Activated B cell treated with CpG ODN at 0.5 μM for 24 hours (primary cell): ENCODE measurements around the gene RORB. TPM values are rescaled to one million over a fixed set of nuclear protein-coding genes. Genes with fewer than 3 reads are reported as not detected.
"Not testable (repeated sequence)": the region's sequence is repeated elsewhere in the genome, so short reads cannot be mapped to it uniquely, and the experiment has no call there.

ENCODE experiments used
- ATAC-seq: fragments of 200-7000 bp; cut with Tn5 transposase; one replicate; pipeline ENCODE4 v1.10.0; 2021; ENCODE audit warnings: low read depth, mild to moderate bottlenecking, moderate library complexity
- CTCF ChIA-PET: fragments of 350-600 bp; sonication (Branson Sonifier 250); formaldehyde crosslinking; loops from one replicate; lab custom pipeline; 2021; ENCODE audit warnings: antibody characterized with exemption; lab: Charles Lee
- POLR2A ChIA-PET: fragments of 350-600 bp; sonication (Branson Sonifier 250); formaldehyde crosslinking; loops from one replicate; lab custom pipeline; 2021; ENCODE audit warnings: antibody characterized with exemption; lab: Charles Lee
- DNase-seq: peaks from one replicate; pipeline ENCODE4 v3.0.0; 2022
- H3K27ac Mint-ChIP-seq: one replicate; pipeline ENCODE4 v1.8.0; 2020; ENCODE audit warnings: mixed read lengths
- H3K27me3 Mint-ChIP-seq: one replicate; pipeline ENCODE4 v1.8.0; 2021; ENCODE audit warnings: mixed read lengths
- H3K36me3 Mint-ChIP-seq: one replicate; pipeline ENCODE4 v1.8.0; 2021; ENCODE audit warnings: low read depth, mixed read lengths
- H3K4me1 Mint-ChIP-seq: one replicate; pipeline ENCODE4 v1.8.0; 2021; ENCODE audit warnings: mixed read lengths
- H3K4me3 Mint-ChIP-seq: one replicate; pipeline ENCODE4 v1.8.0; 2020; ENCODE audit warnings: mild to moderate bottlenecking, mixed read lengths
- H3K9me3 Mint-ChIP-seq: one replicate; pipeline ENCODE4 v1.8.0; 2020; ENCODE audit warnings: mixed read lengths
- intact Hi-C: fragments of 100-400 bp; cut with micrococcal nuclease; formaldehyde crosslinking; loops from one replicate; pipeline ENCODE4 v1.15.1; 2024
- total RNA-seq: library from RNA; stranded (reverse); gene quantifications from 2 replicates; pipeline ENCODE4 v1.2.3, GENCODE V29; 2022
- TF ChIP-seq, protein P1 (sequence below): fragments of 200-600 bp; IDR thresholded peaks from one replicate; pipeline ENCODE4 v1.8.0; 2022; ENCODE audit warnings: antibody characterized with exemption, mild to moderate bottlenecking

The RORB gene
- total RNA-seq, 1 donor from 2014 or later: not detected

DNA sequence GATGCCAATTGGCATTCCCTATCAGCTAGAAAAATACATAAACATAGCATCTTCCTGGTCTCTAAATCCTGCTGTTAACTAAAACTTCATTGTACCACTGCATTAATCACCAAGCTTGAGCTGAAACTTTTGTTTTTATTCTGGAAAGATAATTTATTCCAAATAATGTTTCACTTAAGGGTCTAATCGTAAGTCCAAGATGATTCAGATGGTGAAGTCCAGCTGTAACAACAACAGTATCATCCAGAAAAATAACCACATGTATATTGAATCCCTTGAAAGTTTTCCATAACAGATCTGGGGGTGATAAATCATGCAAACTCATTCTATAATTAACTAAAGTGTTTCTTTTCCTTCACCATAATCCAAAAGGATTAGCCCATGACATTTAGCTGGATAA lies 23.9 kb downstream of the RORB start:
- Mint-ChIP-seq H3K27ac (no peak overlapping the region), H3K36me3 (no peaks in the 10 kb centered on the region), H3K4me1 (no peaks in the 10 kb centered on the region), H3K9me3 (no peaks in the 10 kb centered on the region), H3K27me3 (peaks cover 5% of the 10 kb centered on the region), H3K4me3 (no peak overlapping the region)
- intact Hi-C loops: no loop called here
- TF ChIP-seq, protein P1, sequence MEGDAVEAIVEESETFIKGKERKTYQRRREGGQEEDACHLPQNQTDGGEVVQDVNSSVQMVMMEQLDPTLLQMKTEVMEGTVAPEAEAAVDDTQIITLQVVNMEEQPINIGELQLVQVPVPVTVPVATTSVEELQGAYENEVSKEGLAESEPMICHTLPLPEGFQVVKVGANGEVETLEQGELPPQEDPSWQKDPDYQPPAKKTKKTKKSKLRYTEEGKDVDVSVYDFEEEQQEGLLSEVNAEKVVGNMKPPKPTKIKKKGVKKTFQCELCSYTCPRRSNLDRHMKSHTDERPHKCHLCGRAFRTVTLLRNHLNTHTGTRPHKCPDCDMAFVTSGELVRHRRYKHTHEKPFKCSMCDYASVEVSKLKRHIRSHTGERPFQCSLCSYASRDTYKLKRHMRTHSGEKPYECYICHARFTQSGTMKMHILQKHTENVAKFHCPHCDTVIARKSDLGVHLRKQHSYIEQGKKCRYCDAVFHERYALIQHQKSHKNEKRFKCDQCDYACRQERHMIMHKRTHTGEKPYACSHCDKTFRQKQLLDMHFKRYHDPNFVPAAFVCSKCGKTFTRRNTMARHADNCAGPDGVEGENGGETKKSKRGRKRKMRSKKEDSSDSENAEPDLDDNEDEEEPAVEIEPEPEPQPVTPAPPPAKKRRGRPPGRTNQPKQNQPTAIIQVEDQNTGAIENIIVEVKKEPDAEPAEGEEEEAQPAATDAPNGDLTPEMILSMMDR: no peak
- ChIA-PET CTCF (no interaction called here), POLR2A (no interaction called here)
- DNase-seq (no peak), ATAC-seq (no peak)

- H3K4me3 Mint-ChIP-seq: no peak overlapping the region
- ATAC-seq (no peak), DNase-seq (no peak)
- H3K27ac Mint-ChIP-seq: no peak overlapping the region
- no peaks in the 10 kb centered on the region for H3K9me3 Mint-ChIP-seq
- peaks cover 4% of the 10 kb centered on the region for H3K27me3 Mint-ChIP-seq
- H3K4me1 Mint-ChIP-seq: no peaks in the 10 kb centered on the region
- POLR2A ChIA-PET: no interaction called here
- CTCF ChIA-PET: no interaction called here
- intact Hi-C loops: no loop called here
- TF ChIP-seq, protein P1: no peak
- no peaks in the 10 kb centered on the region for H3K36me3 Mint-ChIP-seq
These were observed 27.2 kb downstream of the RORB start for GRCh38 chr9:74524289-74524688.

DNA sequence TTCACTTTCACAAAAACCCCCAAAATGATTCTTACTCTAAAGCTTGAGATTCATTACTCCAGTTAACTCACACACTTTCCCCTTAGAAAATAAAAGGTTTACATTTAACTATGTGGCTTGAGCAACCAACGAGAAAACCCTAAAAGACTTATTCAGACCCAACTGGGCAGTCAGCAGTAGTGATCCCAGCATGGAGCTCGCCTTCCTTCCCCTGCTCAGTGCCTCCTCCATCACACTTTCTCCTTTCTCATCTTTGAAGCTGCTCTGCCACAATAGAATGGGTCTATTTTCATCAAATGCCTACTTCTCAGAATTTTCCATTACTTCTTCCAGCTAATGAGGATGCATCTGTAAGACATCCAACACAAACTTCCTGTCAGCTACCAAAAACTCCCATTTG lies 29.1 kb downstream of the RORB start:
- no peaks in the 10 kb centered on the region for H3K9me3 Mint-ChIP-seq
- TF ChIP-seq, protein P1: no peak
- intact Hi-C loops: no loop called here
- ChIA-PET CTCF (no interaction called here), POLR2A (no interaction called here)
- no peak overlapping the region for H3K27ac Mint-ChIP-seq
- no peak for ATAC-seq
- no peaks in the 10 kb centered on the region for H3K36me3 Mint-ChIP-seq
- H3K4me1 Mint-ChIP-seq: no peaks in the 10 kb centered on the region
- no peak for DNase-seq
- peaks cover 8% of the 10 kb centered on the region for H3K27me3 Mint-ChIP-seq
- H3K4me3 Mint-ChIP-seq: no peak overlapping the region

DNA sequence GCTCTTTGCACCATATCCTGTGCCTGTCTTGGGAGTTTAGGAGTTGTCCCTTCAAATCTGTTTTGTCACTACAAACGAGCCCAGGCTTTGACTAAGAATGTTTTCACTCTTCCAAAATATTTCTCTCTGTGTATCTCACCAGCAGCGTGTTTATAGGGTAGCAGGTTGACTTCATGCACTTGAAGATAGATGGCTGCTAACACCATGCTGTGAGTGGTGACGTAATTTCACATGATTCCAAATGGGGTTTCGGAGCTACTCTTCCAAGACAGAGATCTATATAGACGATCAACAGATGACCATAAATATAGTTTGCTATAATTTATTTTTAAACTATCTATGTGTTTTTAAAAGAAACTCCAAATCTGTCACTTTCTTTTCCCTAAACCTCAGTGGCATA lies 30.6 kb downstream of the RORB start:
- no peak overlapping the region for H3K4me3 Mint-ChIP-seq
- TF ChIP-seq, protein P1: no peak
- intact Hi-C loops: loop anchor here (1.0 kb wide), 1 partner anchor 12 kb away; no protein-coding TSS in a partner anchor
- ChIA-PET POLR2A (no interaction called here), CTCF (no interaction called here)
- no peak overlapping the region for H3K27ac Mint-ChIP-seq
- no peaks in the 10 kb centered on the region for H3K4me1 Mint-ChIP-seq
- H3K9me3 Mint-ChIP-seq: no peaks in the 10 kb centered on the region
- H3K27me3 Mint-ChIP-seq: peaks cover 8% of the 10 kb centered on the region
- no peak for DNase-seq
- ATAC-seq: no peak
- H3K36me3 Mint-ChIP-seq: no peaks in the 10 kb centered on the region

DNA sequence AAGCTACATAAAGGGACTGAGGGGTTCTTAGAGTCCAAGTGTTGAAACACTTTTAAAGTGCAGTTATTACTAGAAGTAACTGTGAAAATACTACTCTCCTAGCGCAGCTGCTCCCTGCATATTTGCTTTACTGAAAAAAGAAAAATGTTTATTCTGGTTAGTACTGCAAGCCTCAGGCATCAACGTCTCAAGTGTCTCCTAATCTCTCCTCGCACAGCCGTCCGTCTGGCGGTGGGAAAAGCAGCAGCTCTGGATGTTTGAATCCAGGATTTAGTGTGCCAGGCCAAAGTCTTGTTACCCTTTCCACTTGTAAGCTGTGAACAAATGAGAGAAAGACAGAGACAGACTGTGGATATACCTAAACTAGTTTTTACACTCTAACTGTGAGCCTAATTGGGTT lies 31.1 kb downstream of the RORB start:
- Mint-ChIP-seq H3K9me3 (no peaks in the 10 kb centered on the region), H3K27me3 (peaks cover 8% of the 10 kb centered on the region), H3K4me1 (no peaks in the 10 kb centered on the region), H3K4me3 (no peak overlapping the region), H3K27ac (no peak overlapping the region), H3K36me3 (no peaks in the 10 kb centered on the region)
- TF ChIP-seq, protein P1: no peak
- intact Hi-C loops: no loop called here
- DNase-seq (no peak), ATAC-seq (no peak)
- CTCF ChIA-PET: no interaction called here
- POLR2A ChIA-PET: no interaction called here

- H3K4me1 Mint-ChIP-seq, DNase-seq, H3K9me3 Mint-ChIP-seq, H3K4me3 Mint-ChIP-seq, POLR2A ChIA-PET, intact Hi-C loops, ATAC-seq, H3K36me3 Mint-ChIP-seq, CTCF ChIA-PET, H3K27ac Mint-ChIP-seq: not testable (repeated sequence)
- peaks cover 12% of the 10 kb centered on the region for H3K27me3 Mint-ChIP-seq
These were observed 33.3 kb downstream of the RORB start for GRCh38 chr9:74530458-74530857.
